GM21423 (cell line): ENCODE measurements around the gene DZIP1L.

ENCODE experiments used
- ATAC-seq: cut with Tn5 transposase; IDR thresholded peaks from one replicate; pipeline ENCODE4 v1.9.1; 2021; ENCODE audit warnings: mild to moderate bottlenecking, moderate library complexity; ENCODE audit not compliant: unreplicated experiment

The DZIP1L gene

GRCh38 chr3:138043266-138044029 is 72.0 kb downstream of the DZIP1L start:
- ATAC-seq: no peak

- ATAC-seq: no peak
These were observed 73.4 kb downstream of the DZIP1L start for GRCh38 chr3:138042043-138042442.

GRCh38 chr3:138038725-138039462 is 76.5 kb downstream of the DZIP1L start:
- no peak for ATAC-seq

GRCh38 chr3:138036572-138036971 is 78.8 kb downstream of the DZIP1L start:
- no peak for ATAC-seq

- no peak for ATAC-seq
These were observed 80.5 kb downstream of the DZIP1L start for GRCh38 chr3:138034918-138035317.

GRCh38 chr3:138033202-138033691 is 82.2 kb downstream of the DZIP1L start:
- ATAC-seq: peak; percentile 17

- peak; percentile 52 for ATAC-seq
These were observed 82.8 kb downstream of the DZIP1L start for GRCh38 chr3:138032567-138032966.

- ATAC-seq: no peak
These were observed 83.9 kb downstream of the DZIP1L start for GRCh38 chr3:138031536-138031935.

- ATAC-seq: no peak
These were observed 84.6 kb downstream of the DZIP1L start for GRCh38 chr3:138030734-138031280.

GRCh38 chr3:138027821-138028220 is 87.6 kb downstream of the DZIP1L start:
- no peak for ATAC-seq

- ATAC-seq: no peak
These were observed 89.9 kb downstream of the DZIP1L start for GRCh38 chr3:138025553-138025952.

- no peak for ATAC-seq
These were observed 91.7 kb downstream of the DZIP1L start for GRCh38 chr3:138023754-138024153.

GRCh38 chr3:138019281-138020069 is 95.9 kb downstream of the DZIP1L start:
- ATAC-seq: no peak

- no peak for ATAC-seq
These were observed 99.3 kb downstream of the DZIP1L start for GRCh38 chr3:138016065-138016464.

GRCh38 chr3:138012526-138012925 is 102.9 kb downstream of the DZIP1L start:
- no peak for ATAC-seq
